ENCODE measurements around the gene ADA. TPM values are rescaled to one million over a fixed set of nuclear protein-coding genes. Genes with fewer than 3 reads are reported as not detected.

The ADA gene
- total RNA-seq, 4 donors from 2014 or later: 19.4 to 34.8 (median 22.6) TPM

DNA sequence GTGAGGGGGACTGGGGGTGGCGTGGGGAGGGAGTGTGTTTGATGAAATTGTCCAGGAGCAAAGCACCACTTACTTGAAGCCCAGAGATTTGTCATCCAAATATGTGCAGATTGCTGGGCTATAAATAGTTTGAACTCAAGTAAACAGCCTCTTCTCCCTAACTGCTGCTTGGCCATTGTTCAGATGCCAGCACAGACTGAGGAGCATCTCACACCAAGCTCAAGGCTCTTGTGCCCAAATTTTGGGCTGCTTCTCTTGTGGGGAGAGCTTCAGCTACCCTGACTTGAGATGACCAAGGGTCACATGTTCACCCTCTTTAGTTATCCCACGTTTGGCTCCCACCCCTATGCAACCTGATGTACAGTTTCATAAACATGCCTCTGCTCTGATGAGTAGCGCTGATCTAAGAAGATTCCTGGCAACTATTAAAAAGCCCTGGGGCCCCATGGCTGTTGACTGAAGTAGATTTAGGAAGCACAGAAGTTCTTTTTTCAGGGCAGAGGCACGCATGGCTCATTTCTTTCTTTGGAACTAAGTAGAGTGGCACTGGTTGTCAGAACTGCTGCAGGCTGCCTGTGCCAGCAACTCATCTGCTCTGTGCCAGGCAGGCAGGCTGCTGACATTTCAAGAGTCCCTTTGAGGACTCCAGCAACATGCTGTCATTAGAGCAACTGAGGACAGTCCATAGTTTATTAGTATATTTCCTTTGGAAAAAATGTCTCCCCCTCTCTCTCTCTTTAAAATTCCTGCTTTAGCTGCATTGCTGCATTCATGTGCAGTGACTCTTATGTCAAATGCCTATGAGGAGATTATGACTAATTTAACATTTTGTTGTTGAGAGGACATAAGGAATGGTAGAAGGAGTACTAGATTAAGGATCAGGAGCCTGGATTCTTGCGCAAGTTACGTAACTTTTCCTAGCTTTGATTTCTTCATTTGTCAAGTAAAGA lies 78.7 kb downstream of the ADA start:
- no peak for TF ChIP-seq CTCF (IDR thresholded peaks at IDR 0.05; ENCODE audit: low read depth)

DNA sequence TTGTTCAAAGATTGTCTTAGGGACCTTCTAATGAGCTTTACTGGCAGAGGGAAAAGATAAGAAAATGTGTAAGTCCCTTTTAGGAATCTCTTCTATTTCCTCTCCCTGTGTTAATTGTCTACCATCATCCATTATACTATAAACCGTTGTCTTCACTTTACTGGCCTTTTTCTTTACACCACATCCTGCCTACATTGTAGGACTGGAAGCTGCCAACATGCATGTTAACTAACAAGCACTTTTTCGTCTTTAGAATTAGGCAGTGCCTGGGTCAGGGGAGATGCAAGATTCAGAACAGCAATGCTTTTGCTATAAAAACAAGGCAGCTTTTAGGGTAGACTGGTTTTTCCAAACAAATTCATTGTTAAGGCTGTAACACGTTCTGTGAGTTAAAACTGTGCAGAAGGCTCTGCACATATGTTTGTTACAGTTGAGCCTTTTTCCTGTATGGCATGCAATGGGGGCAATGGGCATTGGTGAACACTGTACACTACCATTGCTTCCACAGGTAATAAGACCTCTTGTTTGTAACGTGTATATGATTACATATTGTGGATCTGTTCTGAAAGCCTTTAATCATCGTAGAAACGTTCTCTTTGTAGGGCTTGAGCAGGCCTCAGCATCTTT lies 80.0 kb downstream of the ADA start:
- TF ChIP-seq CTCF (IDR thresholded peaks at IDR 0.05; ENCODE audit: low read depth): no peak

- no peak for TF ChIP-seq CTCF (IDR thresholded peaks at IDR 0.05; ENCODE audit: low read depth)
These were observed 81.1 kb downstream of the ADA start for GRCh38 chr20:44570367-44570766.

Other genes starting within 250 kb of the ADA start
- gene TTPAL, start 175.8 kb downstream of the ADA start, total RNA-seq: 10 to 100 TPM; 19.2 to 28.0 (median 23.1) TPM
- gene SERINC3, start 129.6 kb downstream of the ADA start, total RNA-seq: 100 to 1,000 TPM; 137 to 178 (median 148) TPM
- 10 to 100 TPM; 70.2 to 98.0 (median 77.7) TPM for gene PKIG, start 69.1 kb downstream of the ADA start, total RNA-seq
- gene CCN5, start 63.7 kb upstream of the ADA start, total RNA-seq: 1,000 to 10,000 TPM in 1 of 4 donors, 100 to 1,000 TPM in 3; 153 to 1,717 (median 223) TPM
- gene KCNK15, start 94.2 kb upstream of the ADA start, total RNA-seq: 1 to 10 TPM; 1.3 to 4.5 (median 2.6) TPM
- under 1 TPM in 2 of 4 donors, not detected in 2; 0.34 to 0.44 TPM for gene RIMS4, start 158.8 kb upstream of the ADA start, total RNA-seq
- 100 to 1,000 TPM; 119 to 184 (median 143) TPM for gene YWHAB, start 234.0 kb upstream of the ADA start, total RNA-seq